GM23338 (cell line): ENCODE data around the gene GGT5.

Experiments used
- CREB1 ChIP-seq: fragments of 250-450 bp; sonication (Bioruptor Pico); IDR thresholded peaks from 2 replicates; pipeline ENCODE4 v1.5.0; 2020; ENCODE audit warnings: low read depth, mild to moderate bottlenecking, moderate library complexity
- ETS1 ChIP-seq: IDR thresholded peaks from 2 replicates; pipeline ENCODE4 v1.6.1; 2016; ENCODE audit warnings: antibody characterized with exemption
- EZH2 ChIP-seq: fragments of 200-600 bp; sonication (generic); IDR thresholded peaks from one replicate; pipeline ENCODE4 v1.8.0; 2017; ENCODE audit warnings: antibody characterized with exemption, mild to moderate bottlenecking, low read depth; ENCODE audit not compliant: unreplicated experiment
- EZH2phosphoT487 ChIP-seq: fragments of 200-600 bp; sonication (generic); IDR thresholded peaks from one replicate; pipeline ENCODE4 v1.8.1; 2018; ENCODE audit warnings: antibody characterized with exemption; ENCODE audit not compliant: unreplicated experiment
- JUNB ChIP-seq: IDR thresholded peaks from one replicate; pipeline ENCODE4 v1.6.1; 2016; ENCODE audit warnings: antibody characterized with exemption; ENCODE audit not compliant: unreplicated experiment
- NANOG ChIP-seq: IDR thresholded peaks from 2 replicates; pipeline ENCODE4 v1.6.1; 2016; ENCODE audit warnings: antibody characterized with exemption, borderline replicate concordance
- POLR2AphosphoS5 ChIP-seq: IDR thresholded peaks from 2 replicates; pipeline ENCODE4 v1.6.1; 2016; ENCODE audit warnings: antibody characterized with exemption, low read depth
- REST ChIP-seq: IDR thresholded peaks from one replicate; pipeline ENCODE4 v1.6.1; 2018; ENCODE audit warnings: antibody characterized with exemption; ENCODE audit not compliant: unreplicated experiment
- ZNF114 ChIP-seq: fragments of 250-450 bp; sonication (Bioruptor Pico); IDR thresholded peaks from 2 replicates; pipeline ENCODE4 v1.5.0; 2020; ENCODE audit warnings: mild to moderate bottlenecking, moderate library complexity
- ZNF331 ChIP-seq: fragments of 250-450 bp; sonication (Bioruptor Pico); IDR thresholded peaks from 2 replicates; pipeline ENCODE4 v1.5.0; 2020; ENCODE audit warnings: low read depth, mild to moderate bottlenecking, moderate library complexity
- TF ChIP-seq, protein P1 (sequence below), 2 experiments: fragments of 200-600 bp in 1 of 2; sonication (generic) in 1 of 2; conservative IDR thresholded peaks; 2 replicates each; pipeline versions ENCODE4 v1.5.1 to v1.6.1; 2016 to 2017; ENCODE audit warnings: antibody characterized with exemption in 2 of 2, low read depth in 2 of 2, mild to moderate bottlenecking in 2 of 2, moderate library complexity in 1 of 2

- TF ChIP-seq, protein P1, sequence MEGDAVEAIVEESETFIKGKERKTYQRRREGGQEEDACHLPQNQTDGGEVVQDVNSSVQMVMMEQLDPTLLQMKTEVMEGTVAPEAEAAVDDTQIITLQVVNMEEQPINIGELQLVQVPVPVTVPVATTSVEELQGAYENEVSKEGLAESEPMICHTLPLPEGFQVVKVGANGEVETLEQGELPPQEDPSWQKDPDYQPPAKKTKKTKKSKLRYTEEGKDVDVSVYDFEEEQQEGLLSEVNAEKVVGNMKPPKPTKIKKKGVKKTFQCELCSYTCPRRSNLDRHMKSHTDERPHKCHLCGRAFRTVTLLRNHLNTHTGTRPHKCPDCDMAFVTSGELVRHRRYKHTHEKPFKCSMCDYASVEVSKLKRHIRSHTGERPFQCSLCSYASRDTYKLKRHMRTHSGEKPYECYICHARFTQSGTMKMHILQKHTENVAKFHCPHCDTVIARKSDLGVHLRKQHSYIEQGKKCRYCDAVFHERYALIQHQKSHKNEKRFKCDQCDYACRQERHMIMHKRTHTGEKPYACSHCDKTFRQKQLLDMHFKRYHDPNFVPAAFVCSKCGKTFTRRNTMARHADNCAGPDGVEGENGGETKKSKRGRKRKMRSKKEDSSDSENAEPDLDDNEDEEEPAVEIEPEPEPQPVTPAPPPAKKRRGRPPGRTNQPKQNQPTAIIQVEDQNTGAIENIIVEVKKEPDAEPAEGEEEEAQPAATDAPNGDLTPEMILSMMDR (conservative IDR thresholded peaks at IDR 0.05; ENCODE audit: low read depth in 2 of 2) = no peak
- TF ChIP-seq POLR2AphosphoS5 (no peak), EZH2 (no peak), REST (no peak), EZH2phosphoT487 (no peak), CREB1 (CRISPR knock-in tag) (no peak), NANOG (no peak), ZNF114 (no peak), JUNB (no peak), ZNF331 (CRISPR knock-in tag) (no peak), ETS1 (no peak)
Measured at GRCh38 chr22:24190596-24191208, 54.2 kb downstream of the GGT5 start.
